Epithelial cell of esophagus (primary cell): ENCODE measurements around the gene MS4A13.

Experiments
- DNase-seq: peaks from one replicate; pipeline ENCODE4 v3.0.0; 2010; ENCODE audit warnings: low read depth
- H3K4me3 ChIP-seq: 2 replicates; pipeline ENCODE4 v1.5.1; 2011; ENCODE audit warnings: mild to moderate bottlenecking, low read length, control low read depth
- CTCF ChIP-seq: IDR thresholded peaks from 2 replicates; pipeline ENCODE4 v1.5.1; 2011; ENCODE audit warnings: low read depth, mild to moderate bottlenecking, low read length, control low read depth, inconsistent platforms; ENCODE audit not compliant: insufficient read depth; ENCODE audit errors: missing control alignments

The MS4A13 gene

GRCh38 chr11:60515144-60515855 is at the start of gene MS4A13:
Gene MS4A13, plus strand, starts transcription at chr11:60515392. Its CDS starts 2,692 bp downstream, at chr11:60518084.
- no peak for DNase-seq
- H3K4me3 ChIP-seq, result no peak within 1 kb of the TSS
- TF ChIP-seq CTCF, result no peak

GRCh38 chr11:60468829-60469228 is 46.4 kb upstream of the MS4A13 start:
- DNase-seq, result no peak
- H3K4me3 ChIP-seq, result no peak overlapping the region
- no peak for TF ChIP-seq CTCF

DNA sequence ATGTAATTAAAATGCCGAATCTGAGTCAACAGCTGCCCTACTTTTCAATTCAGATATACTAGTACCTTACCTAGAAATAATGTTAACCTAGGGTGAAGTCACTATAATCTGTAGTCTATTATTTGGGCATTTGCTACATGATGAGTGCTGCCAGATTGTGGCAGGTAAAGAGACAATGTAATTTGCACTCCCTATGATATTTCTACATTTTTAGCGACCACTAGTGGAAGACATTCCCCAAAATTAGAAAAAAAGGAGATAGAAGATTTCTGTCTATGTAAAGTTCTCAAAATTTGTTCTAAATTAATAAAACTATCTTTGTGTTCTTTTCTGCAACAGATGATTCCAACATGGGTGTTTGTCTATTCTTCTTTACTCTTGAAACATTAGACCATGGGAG is 45.5 kb upstream of the MS4A13 start:
- no peak for DNase-seq
- no peak for TF ChIP-seq CTCF
- H3K4me3 ChIP-seq, result no peak overlapping the region

GRCh38 chr11:60477035-60477445 is 38.2 kb upstream of the MS4A13 start:
- DNase-seq, result no peak

GRCh38 chr11:60482361-60482760 is 32.8 kb upstream of the MS4A13 start:
- TF ChIP-seq CTCF, result no peak
- no peak for DNase-seq
- H3K4me3 ChIP-seq, result no peak overlapping the region

More at GRCh38 chr11:60477035-60477445, 38.2 kb upstream of the MS4A13 start:
- no peak for TF ChIP-seq CTCF
- H3K4me3 ChIP-seq, result no peak overlapping the region

DNA sequence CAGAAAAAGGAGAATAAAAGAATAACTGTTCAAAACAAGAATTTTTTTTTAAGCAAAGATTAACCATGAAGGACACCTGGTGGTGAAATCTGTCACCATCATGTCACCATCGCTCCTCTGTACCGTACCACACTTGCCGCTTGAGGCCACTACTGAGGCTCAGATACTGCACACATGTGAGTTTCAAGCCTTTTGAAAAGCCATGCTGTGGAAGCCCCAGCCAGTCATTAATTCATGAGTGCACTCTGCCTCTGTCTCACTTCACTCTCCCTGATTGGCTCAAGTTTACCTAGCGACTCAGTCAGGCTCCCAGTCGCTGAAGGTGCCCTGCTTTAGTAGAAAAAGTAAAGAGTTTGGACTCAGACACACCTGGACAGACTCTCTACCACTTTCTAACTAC is 29.2 kb upstream of the MS4A13 start:
- no peak overlapping the region for H3K4me3 ChIP-seq
- TF ChIP-seq CTCF, result no peak
- DNase-seq, result no peak

DNA sequence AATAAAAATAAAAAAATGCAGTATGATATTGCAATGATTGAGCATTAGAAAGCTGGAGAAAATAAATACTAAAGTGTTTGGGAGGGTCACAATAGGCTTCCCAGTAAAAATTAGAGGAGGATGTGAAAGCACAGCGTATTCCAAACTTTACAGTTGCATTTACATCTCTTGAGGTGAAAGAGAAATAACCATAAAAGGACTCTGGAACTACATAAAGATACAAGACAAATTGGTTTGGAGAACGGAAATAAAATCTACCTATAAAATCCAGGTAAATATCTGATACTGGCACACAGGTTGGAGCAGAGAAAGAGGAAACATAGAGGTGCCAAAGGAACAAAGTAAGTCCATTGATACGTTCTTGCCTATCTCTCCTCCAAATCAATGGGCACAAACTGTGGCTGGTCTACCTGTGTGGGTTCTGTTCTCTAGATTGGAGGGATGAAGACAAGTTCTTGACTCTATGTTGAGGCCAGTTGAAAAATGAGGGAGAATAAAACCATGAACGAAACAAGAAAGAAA is 22.6 kb upstream of the MS4A13 start, which contains the start of gene MS4A12:
Gene MS4A12, plus strand, starts transcription at position 291 of the 522 bp plus-strand sequence. CDS start 4,541 bp downstream, outside the sequence.
- DNase-seq, result no peak
- no peak within 1 kb of the TSS for H3K4me3 ChIP-seq
- TF ChIP-seq CTCF, result no peak
